Endometrial microvascular endothelial cells (primary cell): ENCODE measurements around the gene PTPRD. TPM values are rescaled to one million over a fixed set of nuclear protein-coding genes. Genes with fewer than 3 reads are reported as not detected.

Experiments
- in situ Hi-C: cut with HindIII; loops from 2 replicates; pipeline ENCODE4 v1.10.0; 2017; ENCODE audit warnings: low sequenced_read_pairs, low pct_unique_long_range_greater_than_20kb; ENCODE audit errors: inconsistent ontology term
- total RNA-seq: library from RNA; depleted of rRNA; stranded (reverse); fragments of >200 nt; gene quantifications from one replicate; pipeline ENCODE4 v1.2.3, GENCODE V29; 2015; ENCODE audit errors: inconsistent ontology term

PTPRD gene
- total RNA-seq, 1 donor from 2014 or later, result under 0.01 TPM

GRCh38 chr9:8734760-8735159, 1878.0 kb downstream of the PTPRD start:
- in situ Hi-C loops, result no loop called here

GRCh38 chr9:8733131-8733954, 1879.5 kb downstream of the PTPRD start:
- in situ Hi-C loops, result no loop called here

GRCh38 chr9:8732367-8733075, 1880.3 kb downstream of the PTPRD start:
- in situ Hi-C loops, result no loop called here

GRCh38 chr9:8730618-8731017, 1882.2 kb downstream of the PTPRD start:
- in situ Hi-C loops, result no loop called here

DNA sequence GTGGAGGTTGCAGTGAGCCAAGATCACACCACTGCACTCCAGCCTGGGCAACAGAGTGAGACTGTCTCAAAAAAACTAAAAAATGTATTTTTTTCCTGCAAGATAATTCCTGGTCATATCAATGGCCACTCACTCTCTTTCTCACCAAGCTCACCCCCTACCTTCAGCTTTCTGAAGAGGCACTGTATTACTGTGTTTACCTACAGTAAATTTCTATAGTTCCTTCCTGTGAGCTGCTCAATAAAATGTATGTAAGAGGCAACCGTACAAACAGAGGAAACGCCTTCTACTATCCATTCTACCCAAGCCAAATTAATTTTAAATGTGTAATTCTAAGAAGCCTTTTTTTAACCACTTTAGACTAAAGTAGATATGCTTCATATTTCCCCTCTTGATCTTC, 1883.9 kb downstream of the PTPRD start:
- in situ Hi-C loops, result no loop called here

- in situ Hi-C loops, result no loop called here
Observed at GRCh38 chr9:8727191-8727590, 1885.6 kb downstream of the PTPRD start.

DNA sequence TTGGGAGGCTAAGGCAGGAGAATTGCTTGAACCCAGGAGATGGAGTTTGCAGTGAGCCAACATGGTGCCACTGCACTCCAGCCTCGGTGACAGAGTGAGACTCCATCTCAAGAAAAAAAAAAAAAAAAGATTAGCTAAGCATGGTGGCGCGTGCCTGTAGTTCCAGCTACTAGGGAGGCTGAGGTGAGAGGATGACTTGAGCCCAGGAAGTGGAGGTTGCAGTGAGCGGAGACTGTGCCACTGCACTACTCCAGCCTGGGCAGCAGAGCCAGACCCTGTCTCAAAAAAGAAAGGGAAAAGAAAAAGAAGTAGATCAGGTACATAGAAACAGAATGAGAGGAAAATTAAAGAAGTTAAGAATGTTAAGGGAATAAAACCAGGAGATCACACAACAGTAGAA, 1886.1 kb downstream of the PTPRD start:
- in situ Hi-C loops, result no loop called here

- in situ Hi-C loops, result no loop called here
Observed at GRCh38 chr9:8725635-8726034, 1887.2 kb downstream of the PTPRD start.

- in situ Hi-C loops, result no loop called here
Observed at GRCh38 chr9:8724284-8725018, 1888.4 kb downstream of the PTPRD start.

DNA sequence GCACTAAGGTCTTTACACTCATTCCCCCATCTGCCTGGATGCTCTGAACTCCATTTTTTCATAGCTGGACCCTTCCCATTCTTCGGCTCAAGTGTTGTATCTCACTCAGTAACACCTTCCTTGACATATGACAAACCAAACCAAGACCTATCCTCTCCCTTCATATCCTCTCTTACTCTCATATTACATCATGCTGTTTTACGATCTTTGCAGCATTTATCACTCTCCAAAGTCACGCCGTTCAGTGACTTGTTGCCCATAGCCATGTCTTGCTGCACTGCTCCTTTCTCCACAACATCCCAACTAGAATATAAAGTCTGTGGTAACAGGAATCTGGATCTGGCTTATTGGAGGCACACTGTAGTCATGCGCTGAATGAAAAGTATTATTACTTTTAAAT, 1889.6 kb downstream of the PTPRD start:
- in situ Hi-C loops, result no loop called here

- in situ Hi-C loops, result no loop called here
Observed at GRCh38 chr9:8719833-8720486, 1892.8 kb downstream of the PTPRD start.

- in situ Hi-C loops, result no loop called here
Observed at GRCh38 chr9:8718121-8718725, 1894.6 kb downstream of the PTPRD start.

- in situ Hi-C loops, result no loop called here
Observed at GRCh38 chr9:8717146-8717545, 1895.7 kb downstream of the PTPRD start.

DNA sequence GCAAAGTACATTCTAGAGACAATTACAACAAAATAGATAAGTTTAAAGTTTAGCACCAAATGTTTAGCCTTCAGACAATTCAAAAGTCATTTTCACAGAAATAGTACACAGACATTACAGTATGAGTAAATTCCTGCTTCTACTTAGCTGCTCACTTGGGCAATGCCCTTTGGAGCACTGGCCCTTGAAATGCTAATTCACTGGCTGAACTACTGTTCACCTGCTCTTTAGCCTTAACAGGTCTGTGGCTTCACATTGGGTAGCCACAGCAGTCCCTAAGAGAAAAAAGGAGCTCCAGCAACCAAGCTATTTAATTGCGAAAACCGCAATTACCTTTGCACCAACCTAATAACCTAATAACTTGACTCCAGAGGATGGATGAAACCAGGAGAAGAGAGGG, 1897.0 kb downstream of the PTPRD start:
- in situ Hi-C loops, result no loop called here

DNA sequence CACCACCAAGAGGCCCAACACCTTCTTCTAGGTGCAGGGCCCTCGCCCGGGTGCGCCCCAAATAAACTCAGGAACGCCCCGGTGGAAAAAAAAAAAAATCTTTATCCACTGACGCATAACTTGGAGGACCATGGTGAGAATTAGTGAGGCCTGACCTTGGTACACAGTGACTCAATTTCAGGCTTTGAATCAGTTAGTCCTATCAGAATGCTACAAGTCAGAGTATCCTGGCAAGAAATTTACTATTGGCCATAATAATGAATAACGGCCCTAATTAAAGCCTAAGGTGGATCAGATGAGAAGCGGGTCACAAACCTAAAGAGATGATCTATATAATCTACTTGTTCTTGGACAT, 1899.0 kb downstream of the PTPRD start:
- in situ Hi-C loops, result no loop called here

GRCh38 chr9:8713149-8713810, 1899.5 kb downstream of the PTPRD start:
- in situ Hi-C loops, result no loop called here

DNA sequence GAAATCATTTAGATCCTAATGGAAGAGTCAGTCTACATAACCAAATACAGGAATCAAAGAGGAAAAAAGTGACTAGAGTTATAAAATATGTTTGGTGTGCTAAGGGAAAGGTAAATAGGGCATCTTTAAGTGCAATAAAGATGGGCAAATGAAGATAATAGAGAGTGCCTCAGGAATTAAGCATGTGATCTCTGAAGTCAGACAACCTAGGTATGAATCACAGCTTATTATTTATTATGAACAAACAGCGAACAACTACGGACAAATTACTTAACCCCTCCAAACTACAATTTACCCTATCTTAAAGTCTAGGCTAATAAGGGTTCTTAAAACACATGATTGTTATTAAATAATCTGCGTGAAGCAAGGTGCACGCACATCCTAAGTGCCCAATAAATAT, 1903.1 kb downstream of the PTPRD start:
- in situ Hi-C loops, result no loop called here

- in situ Hi-C loops, result no loop called here
Observed at GRCh38 chr9:8708728-8709127, 1904.1 kb downstream of the PTPRD start.
